Mesothelial cell of epicardium (in vitro differentiated cells): Measurements from ENCODE around the gene ANXA11. TPM values are rescaled to one million over a fixed set of nuclear protein-coding genes. Genes with fewer than 3 reads are reported as not detected.

Source experiments
- DNase-seq, 2 experiments: peaks; one replicate each; pipeline ENCODE4 v3.0.0; 2021; ENCODE audit warnings: low spot score in 2 of 2; ENCODE audit not compliant: unreplicated experiment in 2 of 2
- H3K27ac Mint-ChIP-seq: 2 replicates; pipeline ENCODE4 v1.8.0; 2021; ENCODE audit warnings: mixed read lengths
- H3K27me3 Mint-ChIP-seq: 2 replicates; pipeline ENCODE4 v1.8.0; 2021; ENCODE audit warnings: low read depth, mixed read lengths
- H3K36me3 Mint-ChIP-seq: 2 replicates; pipeline ENCODE4 v1.8.0; 2021; ENCODE audit warnings: mixed read lengths
- H3K4me1 Mint-ChIP-seq: 2 replicates; pipeline ENCODE4 v1.8.0; 2021; ENCODE audit warnings: mixed read lengths
- H3K4me3 Mint-ChIP-seq: 2 replicates; pipeline ENCODE4 v1.8.0; 2021; ENCODE audit warnings: mild to moderate bottlenecking, moderate library complexity, mixed read lengths
- H3K9me3 Mint-ChIP-seq: 2 replicates; pipeline ENCODE4 v1.8.0; 2021; ENCODE audit warnings: mixed read lengths
- total RNA-seq: library from RNA; stranded (reverse); gene quantifications from 3 replicates; pipeline ENCODE4 v1.2.1, GENCODE V29; 2021
- TF ChIP-seq, protein P1 (sequence below): fragments of 200-600 bp; sonication (generic); IDR thresholded peaks from one replicate; pipeline ENCODE4 v1.5.0; 2021; ENCODE audit warnings: antibody characterized with exemption; ENCODE audit not compliant: unreplicated experiment

Gene ANXA11
- total RNA-seq, 1 donor from 2014 or later: 226 TPM

DNA sequence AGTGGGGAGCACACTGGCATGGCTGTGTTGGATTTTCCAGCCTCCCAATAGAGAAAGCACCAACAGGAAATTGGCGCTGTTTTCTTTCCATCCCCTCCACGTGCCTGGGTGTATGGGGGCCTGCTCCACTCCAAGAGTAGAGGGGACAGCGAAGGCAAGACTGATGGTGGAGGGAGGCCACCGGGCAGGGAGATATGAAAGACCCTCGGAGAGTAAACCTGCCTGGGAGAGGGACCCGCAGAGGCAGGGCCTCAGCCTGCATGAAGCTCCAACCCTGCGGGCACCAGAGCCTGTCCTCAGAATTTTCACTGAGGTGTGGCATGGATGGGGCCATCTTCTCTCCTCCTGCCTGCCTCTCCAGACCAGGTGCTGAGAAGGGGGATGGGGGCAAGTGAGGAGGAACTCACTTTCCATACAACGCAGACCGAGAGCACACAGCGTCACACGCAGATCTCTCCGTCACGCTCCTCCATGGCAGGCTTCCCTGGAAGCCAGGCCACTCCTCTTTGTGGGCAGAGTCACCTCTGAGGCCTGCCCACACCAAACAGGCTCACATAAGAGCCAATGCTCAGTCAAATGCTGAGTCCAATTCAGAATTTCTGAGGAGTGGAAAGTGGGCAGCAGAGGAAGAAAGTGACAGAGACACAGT lies 18.8 kb downstream of the ANXA11 start:
- Mint-ChIP-seq H3K27me3 (no peaks in the 10 kb centered on the region), H3K4me3 (no peak overlapping the region), H3K36me3 (peaks cover 9% of the 10 kb centered on the region), H3K4me1 (peaks cover 19% of the 10 kb centered on the region), H3K9me3 (no peaks in the 10 kb centered on the region), H3K27ac (no peak overlapping the region)
- TF ChIP-seq, protein P1, sequence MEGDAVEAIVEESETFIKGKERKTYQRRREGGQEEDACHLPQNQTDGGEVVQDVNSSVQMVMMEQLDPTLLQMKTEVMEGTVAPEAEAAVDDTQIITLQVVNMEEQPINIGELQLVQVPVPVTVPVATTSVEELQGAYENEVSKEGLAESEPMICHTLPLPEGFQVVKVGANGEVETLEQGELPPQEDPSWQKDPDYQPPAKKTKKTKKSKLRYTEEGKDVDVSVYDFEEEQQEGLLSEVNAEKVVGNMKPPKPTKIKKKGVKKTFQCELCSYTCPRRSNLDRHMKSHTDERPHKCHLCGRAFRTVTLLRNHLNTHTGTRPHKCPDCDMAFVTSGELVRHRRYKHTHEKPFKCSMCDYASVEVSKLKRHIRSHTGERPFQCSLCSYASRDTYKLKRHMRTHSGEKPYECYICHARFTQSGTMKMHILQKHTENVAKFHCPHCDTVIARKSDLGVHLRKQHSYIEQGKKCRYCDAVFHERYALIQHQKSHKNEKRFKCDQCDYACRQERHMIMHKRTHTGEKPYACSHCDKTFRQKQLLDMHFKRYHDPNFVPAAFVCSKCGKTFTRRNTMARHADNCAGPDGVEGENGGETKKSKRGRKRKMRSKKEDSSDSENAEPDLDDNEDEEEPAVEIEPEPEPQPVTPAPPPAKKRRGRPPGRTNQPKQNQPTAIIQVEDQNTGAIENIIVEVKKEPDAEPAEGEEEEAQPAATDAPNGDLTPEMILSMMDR: no peak
- DNase-seq: no peak

DNA sequence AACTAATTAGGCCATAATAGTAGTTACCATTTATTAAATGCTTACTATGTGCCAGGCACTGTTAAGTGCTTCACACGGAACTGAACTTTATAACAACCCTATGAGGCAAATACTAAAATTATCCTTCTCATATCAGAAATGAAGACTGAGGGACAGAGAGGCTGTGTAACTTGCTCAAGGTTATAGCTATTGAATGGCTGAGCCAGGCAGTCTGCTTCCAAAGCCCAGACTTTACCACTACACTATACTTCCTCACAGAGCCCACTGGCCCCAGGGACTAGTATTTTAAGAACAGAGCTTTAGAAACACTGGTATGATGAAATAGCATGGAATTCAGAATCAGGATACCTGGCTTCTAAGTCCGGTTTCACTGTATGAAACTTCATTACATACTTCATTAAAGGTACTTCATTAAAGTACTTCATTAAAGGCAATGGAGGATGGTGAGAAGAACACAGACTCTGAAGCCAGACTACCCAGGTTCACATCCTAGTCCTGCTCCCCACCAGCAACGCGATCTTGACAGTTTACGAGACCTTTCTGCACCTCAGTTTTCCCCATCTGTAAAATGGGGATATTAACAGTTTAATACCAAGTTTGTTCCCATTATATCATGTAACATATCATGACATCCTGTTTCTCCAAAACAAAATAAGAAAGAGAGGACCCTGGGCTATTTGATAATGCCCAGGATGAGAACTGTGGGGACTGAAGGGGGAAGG lies 19.6 kb downstream of the ANXA11 start:
- Mint-ChIP-seq H3K9me3 (no peaks in the 10 kb centered on the region), H3K4me1 (peaks cover 19% of the 10 kb centered on the region), H3K4me3 (no peak overlapping the region), H3K27me3 (no peaks in the 10 kb centered on the region), H3K27ac (peak overlapping the region; percentile 54), H3K36me3 (peaks cover 7% of the 10 kb centered on the region)
- no peak for DNase-seq
- TF ChIP-seq, protein P1: no peak

GRCh38 chr10:80184291-80184690 lies 21.0 kb downstream of the ANXA11 start:
- Mint-ChIP-seq H3K4me3 (no peak overlapping the region), H3K4me1 (peaks cover 19% of the 10 kb centered on the region), H3K27me3 (no peaks in the 10 kb centered on the region), H3K36me3 (peaks cover 7% of the 10 kb centered on the region), H3K9me3 (no peaks in the 10 kb centered on the region), H3K27ac (no peak overlapping the region)
- TF ChIP-seq, protein P1: no peak
- no peak for DNase-seq

GRCh38 chr10:80183436-80183835 lies 21.9 kb downstream of the ANXA11 start:
- Mint-ChIP-seq H3K4me1 (peaks cover 19% of the 10 kb centered on the region), H3K27ac (no peak overlapping the region), H3K36me3 (peaks cover 7% of the 10 kb centered on the region), H3K4me3 (no peak overlapping the region), H3K9me3 (no peaks in the 10 kb centered on the region), H3K27me3 (no peaks in the 10 kb centered on the region)
- DNase-seq: no peak
- TF ChIP-seq, protein P1: no peak

- H3K4me1 Mint-ChIP-seq: peaks cover 18% of the 10 kb centered on the region
- H3K36me3 Mint-ChIP-seq: peaks cover 7% of the 10 kb centered on the region
- TF ChIP-seq, protein P1: no peak
- no peaks in the 10 kb centered on the region for H3K9me3 Mint-ChIP-seq
- peak overlapping the region; percentile 54 for H3K27ac Mint-ChIP-seq
- no peaks in the 10 kb centered on the region for H3K27me3 Mint-ChIP-seq
- H3K4me3 Mint-ChIP-seq: no peak overlapping the region
- no peak for DNase-seq
Measured at GRCh38 chr10:80182986-80183385, 22.4 kb downstream of the ANXA11 start.
